Left cardiac atrium (tissue), 4 donors: ENCODE data around the gene FBXO42. TPM values are rescaled to one million over a fixed set of nuclear protein-coding genes. Genes with fewer than 3 reads are reported as not detected.
"Not testable (repeated sequence)": the region's sequence is repeated elsewhere in the genome, so short reads cannot be mapped to it uniquely, and the experiment has no call there.

Source experiments
- ATAC-seq, 2 donors: fragments of 200-7000 bp; cut with Tn5 transposase; one replicate each; pipeline ENCODE4 v1.9.1; 2020; ENCODE audit warnings: mild to moderate bottlenecking in 2 of 2, moderate library complexity in 2 of 2
- DNase-seq: peaks from one replicate; pipeline ENCODE4 v3.0.0-alpha.2; 2020
- intact Hi-C, 2 donors: fragments of 100-400 bp; cut with DNase I; formaldehyde crosslinking; loops; one replicate each; pipeline versions ENCODE4 v1.14.1 to v1.15.1; 2022 to 2023
- total RNA-seq, 2 donors: library from RNA; stranded (reverse); fragmentation: NEBNext Ultra II Directional; extraction: Animal tissue kit (Norgen Biotek cat#: 25700); gene quantifications; one replicate each; pipeline ENCODE4 v1.2.1, GENCODE V29; 2021
- donor health status: DM: no; HTN: yes; CAD: no.
- donor health status: DM: no; HTN: yes; CAD: no; lungs with severe emphysema.
- donor health status: DM: yes; HTN: yes; CAD: no.
- donor health status: Dilated cardiomyopathy.

Gene FBXO42
- total RNA-seq, 2 donors from 2014 or later, result 14.1 to 15.1 TPM

DNA sequence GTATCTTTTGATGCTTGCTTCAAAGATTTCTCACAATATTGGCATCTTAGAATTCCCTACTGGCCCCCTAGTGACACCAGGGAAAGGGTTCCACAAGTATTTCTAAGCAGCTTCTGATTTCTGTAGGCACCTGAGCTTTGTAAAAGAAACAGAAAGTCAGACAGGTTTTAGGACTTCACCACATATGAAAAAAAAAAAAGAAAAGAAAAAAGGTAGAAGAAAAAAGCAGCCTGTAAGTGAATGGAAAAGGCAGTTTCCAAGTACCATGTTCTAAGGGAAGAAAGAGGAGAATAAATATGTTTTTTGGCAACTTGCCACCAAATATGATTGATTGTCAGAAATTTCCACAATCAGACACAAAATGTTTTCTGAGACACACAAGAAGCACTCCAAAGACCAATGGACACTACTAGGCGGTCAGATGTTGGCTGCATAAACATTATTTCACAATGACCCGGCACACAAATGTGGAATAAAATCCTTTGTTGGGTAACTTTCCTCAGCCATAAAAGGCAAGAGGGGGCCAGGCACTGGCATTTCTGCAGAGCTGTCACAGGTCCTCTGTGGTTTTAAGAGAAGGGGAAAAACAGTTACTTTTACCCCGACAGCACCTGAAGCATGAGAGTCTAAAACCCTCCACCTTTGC, 102.6 kb downstream of the FBXO42 start:
- ATAC-seq, result peak; percentile 6 to 48
- peak; percentile 48 for DNase-seq
- intact Hi-C loops, result loop anchor here in 1 of 2 donors (10.0 kb wide), 1 partner anchor 105 kb away; the partner anchor contains the start of gene FBXO42

DNA sequence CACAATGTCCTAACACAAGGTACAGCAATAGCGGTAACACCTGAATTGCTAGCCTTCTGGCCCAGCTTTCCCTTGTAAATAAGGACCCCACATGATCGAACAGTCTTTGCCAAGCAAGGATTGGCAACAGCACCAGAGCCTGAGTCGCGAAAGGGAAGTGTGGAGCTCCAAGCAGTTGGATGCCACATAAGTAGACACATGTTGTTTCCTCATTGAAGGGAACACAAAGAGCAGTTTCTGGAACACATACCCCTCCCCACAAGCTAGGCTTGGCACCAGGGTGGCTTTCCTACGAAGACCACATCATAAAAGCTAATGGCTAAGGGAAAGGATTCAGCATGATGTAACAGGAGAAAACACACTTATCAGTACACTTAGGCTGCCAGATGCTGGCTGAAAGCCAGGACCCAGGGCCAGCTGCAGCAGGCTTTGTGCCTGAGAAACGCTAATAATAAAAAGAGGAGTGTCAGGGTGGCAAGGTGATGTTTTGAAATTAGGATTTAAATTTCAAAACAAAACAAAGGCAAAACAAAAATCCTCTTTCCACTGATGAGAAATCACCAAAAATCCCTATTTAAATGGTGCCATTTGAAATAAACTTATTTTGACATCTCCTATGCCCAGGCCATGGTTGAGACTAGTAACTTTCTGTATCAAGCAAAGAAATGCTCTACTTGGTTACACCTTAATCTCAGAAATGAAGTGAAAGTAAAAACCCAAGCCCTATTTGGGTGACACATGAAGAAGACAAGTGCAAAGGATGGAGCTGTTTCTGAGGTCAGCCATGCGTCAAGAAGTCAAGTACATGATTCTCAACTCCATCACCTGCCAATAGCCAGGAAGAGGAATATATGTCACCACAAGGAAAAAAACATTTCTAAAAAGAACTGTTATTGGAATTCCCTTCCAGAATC, 103.4 kb downstream of the FBXO42 start:
- ATAC-seq (peak; percentile 73 to 79), DNase-seq (peak; percentile 90)
- intact Hi-C loops, result loop anchor here in 1 of 2 donors (10.0 kb wide), 1 partner anchor 106 kb away; the partner anchor contains the start of gene FBXO42

DNA sequence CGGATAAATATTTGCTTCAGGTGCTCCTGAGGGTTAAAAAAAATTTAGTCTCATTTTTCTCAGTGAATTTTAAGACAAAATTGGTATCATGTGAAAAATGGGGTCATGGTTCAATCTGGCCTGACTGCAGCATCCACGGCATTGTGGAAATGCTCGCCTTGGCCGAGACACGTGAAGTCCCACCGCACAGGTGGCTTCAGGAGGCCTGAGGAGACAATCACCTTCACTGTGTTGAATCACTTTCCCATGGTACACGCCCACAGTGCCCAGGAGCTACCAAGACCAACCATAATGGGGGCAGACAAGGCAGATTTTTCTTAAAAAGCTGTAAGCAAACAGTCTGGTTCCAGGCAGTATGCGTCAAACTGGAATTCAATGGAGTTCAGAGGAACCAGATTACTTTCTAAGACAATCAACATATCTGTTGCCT, 104.3 kb downstream of the FBXO42 start:
- no peak for ATAC-seq
- no peak for DNase-seq
- intact Hi-C loops, result loop anchor here in 1 of 2 donors (10.0 kb wide), 1 partner anchor 107 kb away; the partner anchor contains the start of gene FBXO42

DNA sequence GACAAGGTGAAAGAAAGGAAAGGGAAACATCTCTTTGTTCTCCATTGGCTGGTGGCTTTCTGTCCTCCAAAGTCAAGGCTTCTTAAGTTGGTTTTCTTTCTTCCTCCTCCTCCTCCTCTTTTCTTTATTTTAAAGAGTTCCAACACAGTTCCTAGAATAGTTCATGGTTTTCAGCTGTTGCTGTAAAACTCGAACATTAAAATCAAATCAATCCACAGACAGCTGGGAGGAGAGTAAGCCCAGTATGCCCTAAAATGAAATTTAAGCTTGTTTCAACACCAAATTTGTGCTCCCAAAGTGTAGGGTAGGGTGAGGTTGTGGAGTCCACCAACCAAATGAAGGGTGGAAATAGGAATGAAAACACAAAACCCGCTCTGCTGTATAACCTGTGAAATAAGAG, 104.8 kb downstream of the FBXO42 start:
- ATAC-seq, result no peak
- DNase-seq, result no peak
- intact Hi-C loops, result loop anchor here in 1 of 2 donors (10.0 kb wide), 1 partner anchor 107 kb away; the partner anchor contains the start of gene FBXO42

DNA sequence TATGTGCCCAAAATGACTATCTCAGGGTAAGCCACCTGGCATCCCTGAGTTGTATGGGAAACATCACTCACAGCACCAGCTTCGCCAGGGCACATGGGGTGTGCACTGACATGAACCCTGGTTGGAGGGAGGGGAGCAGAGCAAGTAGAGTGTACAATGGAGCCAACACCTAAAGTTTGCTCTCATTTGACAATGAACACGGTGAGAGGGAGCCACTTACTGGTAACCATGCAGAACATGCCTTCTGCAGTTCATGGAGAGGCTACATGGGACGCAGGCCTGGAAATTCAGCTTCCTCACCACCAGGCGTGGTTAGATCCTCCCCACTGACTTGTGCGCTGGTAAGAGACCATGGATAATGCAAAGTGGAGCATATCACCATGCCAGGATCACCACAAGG, 105.3 kb downstream of the FBXO42 start:
- intact Hi-C loops, result loop anchor here in 1 of 2 donors (10.0 kb wide), 1 partner anchor 108 kb away; the partner anchor contains the start of gene FBXO42
- peak in 1 of 2 donors; percentile 20 for ATAC-seq
- DNase-seq, result no peak

DNA sequence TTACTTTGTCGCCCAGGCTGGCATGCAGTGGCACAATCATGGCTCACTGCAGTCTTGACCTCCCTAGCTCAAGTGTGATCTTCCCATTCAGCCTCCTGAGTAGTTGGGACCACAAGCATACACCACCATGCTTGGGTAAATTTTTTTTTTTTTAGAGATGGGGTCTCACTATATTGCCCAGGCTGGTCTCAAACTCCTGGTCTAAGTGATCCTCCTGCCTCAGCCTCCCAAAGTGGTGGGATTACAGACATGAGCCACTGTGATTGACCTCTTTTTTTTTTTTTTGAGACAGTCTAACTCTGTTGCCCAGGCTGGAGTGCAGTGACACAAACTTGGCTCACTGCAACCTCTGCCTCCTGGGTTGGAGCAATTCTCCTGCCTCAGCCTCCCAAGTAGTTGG, 106.0 kb downstream of the FBXO42 start:
- ATAC-seq, DNase-seq: not testable (repeated sequence)
- intact Hi-C loops, result loop anchor here in 1 of 2 donors (10.0 kb wide), 1 partner anchor 109 kb away; the partner anchor contains the start of gene FBXO42

DNA sequence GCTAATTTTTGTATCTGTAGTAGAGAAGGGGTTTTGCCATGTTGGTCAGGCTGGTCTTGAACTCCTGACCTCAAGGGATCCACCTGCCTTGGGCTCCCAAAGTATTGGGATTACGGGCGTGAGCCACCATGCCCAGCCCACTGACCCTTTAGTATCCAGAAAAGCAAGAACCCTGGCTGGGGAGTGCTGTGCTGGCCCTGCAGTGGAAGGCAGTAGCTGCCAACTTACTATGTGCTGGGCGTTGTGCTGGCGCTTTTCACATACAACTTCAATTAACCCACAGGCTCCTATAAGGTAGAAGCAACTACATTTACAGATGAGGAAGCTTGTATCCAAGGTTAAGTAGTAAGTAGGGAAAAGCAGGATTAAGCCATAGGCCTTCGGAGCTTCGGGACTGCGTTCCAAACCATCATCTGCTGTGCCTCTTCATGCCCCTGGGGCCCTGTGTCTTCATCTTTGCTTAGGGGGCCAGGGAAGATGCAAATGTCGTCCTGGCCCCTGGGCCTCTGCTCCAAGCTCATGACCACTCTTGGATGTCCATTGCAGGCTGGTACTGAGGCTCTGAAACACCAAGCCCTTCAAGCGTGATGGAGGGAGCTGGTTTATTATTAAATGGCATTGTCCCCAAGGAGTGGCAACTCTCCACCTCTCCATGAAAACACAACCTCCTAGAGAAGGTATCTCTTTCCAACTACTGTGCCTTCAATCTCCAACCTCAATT, 106.6 kb downstream of the FBXO42 start:
- intact Hi-C loops, result loop anchor here in 1 of 2 donors (10.0 kb wide), 1 partner anchor 109 kb away; the partner anchor contains the start of gene FBXO42
- ATAC-seq (no peak), DNase-seq (no peak)

DNA sequence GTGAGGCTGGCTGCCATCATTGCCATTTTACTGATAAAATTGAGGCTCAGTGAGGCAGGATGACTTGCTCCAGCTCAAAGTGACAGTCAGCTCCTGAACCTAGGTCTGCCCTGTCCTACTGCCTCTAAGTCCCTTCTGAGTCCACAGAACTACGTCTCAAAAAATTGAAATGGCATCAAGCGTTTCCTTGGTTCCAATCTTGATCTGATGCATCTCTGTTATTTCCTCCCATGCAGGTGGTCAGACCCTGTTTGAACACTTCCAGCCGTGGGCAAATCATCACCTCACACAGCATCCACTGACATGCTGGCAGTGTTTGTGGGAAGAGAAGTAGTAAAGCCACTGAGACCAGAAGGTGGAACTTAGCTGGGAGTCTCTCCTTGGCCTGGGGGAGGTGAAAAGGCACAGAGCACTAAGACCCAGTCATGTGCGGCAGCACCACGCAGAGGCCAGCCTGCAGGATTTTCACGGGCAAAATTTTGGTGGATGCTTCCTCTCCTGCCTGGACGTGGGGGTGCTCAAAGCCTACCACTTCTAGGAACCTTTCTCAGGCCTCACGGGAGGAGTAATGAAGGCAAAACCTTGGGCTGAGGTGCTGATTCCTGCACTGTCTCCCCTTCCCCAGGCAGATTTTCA, 107.5 kb downstream of the FBXO42 start:
- no peak for ATAC-seq
- intact Hi-C loops, result loop anchor here in 1 of 2 donors (5.0 to 10.0 kb wide), 3 partner anchors 37 to 162 kb away; partner anchors contain the start of gene FBXO42
- DNase-seq, result no peak

DNA sequence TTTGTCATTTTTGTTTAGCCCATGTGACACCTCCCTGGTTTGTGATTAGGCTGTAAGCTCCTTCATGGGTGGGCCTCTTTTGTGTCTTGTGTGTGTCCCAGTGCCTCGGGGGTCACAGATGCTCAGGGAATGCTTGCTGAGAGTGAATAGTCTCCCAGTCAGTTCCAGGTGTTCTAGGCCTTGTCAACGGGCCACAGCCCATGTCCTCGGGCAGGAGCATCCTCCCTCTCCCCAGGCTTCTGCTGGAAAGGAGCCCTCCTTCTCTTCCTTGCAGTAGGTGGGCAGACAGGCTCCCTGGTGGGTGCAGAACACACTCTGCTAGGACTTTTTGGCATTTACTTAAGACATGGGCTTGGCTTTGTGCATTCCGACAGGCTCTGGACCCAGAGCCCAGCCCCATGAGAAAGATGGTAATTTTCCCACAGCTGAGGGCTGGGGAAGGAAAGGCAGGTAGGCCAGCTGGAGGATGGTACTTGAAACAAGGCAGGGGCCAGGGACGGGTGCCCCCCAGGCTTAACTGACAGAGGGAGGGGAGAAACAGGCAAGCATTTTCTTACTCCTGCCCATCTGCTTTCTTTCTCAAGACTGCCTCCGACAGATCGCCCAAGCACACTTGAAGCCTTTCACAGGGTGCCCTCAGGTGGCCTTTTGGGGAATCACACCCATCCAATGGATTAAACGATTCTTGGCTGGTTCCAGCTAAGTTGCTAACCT, 108.2 kb downstream of the FBXO42 start:
- DNase-seq, result peak; percentile 81
- intact Hi-C loops, result loop anchor here in 1 of 2 donors (5.0 to 10.0 kb wide), 3 partner anchors 37 to 162 kb away; partner anchors contain the start of gene FBXO42
- ATAC-seq, result peak; percentile 44 to 57

DNA sequence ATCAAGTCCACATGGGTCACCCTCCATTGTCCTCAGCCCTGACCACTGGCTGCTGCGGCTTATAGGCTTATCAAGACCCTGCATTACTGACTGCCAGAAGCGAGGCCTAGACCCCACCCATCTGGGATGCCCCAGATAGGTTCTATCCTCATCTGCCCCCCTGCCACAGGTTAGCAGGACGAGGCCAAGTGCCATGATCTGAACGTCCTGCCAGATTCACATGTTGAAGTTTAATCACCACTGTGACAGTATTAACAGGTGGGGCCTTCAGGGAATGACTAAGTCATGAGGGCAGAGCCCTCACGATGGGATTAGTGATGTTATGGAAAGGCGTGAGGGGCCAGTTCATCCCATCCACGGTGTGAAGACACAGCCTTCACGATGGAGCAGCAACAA, 109.1 kb downstream of the FBXO42 start:
- no peak for DNase-seq
- intact Hi-C loops, result loop anchor here in 1 of 2 donors (5.0 to 10.0 kb wide), 3 partner anchors 36 to 161 kb away; partner anchors contain the start of gene FBXO42
- no peak for ATAC-seq

DNA sequence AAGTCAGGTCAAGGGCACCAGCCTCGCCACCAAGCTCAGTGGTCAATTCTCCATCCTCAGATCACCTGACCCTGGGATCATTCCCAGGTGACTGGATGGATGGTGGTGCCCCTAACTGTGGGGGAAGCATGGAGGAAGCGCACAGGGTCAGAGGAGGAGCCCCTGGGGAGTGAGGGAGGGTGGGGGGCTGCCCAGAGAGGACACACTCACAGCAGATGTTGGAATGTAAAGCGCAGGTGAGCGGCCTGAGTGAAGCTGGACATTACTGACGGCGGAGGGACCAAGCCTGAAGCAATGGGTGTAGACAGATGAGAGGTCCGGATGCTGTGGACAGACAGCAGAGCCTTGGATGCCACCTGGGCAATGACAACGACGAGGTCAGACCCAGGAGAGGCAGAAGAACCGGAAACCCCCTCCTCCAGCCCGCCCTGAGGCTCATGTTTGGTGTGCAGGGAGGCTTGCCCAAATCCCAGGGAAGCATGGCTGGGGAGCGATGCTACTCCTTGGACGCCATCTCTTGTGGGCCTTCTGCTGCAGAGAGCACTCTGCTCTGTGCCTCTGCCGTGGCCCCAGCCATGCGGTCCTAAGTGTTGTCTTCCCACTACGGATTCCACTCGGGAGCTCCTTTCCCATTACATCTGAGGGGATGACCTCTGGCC, 109.6 kb downstream of the FBXO42 start:
- DNase-seq (no peak), ATAC-seq (no peak)
- intact Hi-C loops, result loop anchor here in 1 of 2 donors (5.0 to 10.0 kb wide), 3 partner anchors 35 to 160 kb away; partner anchors contain the start of gene FBXO42

DNA sequence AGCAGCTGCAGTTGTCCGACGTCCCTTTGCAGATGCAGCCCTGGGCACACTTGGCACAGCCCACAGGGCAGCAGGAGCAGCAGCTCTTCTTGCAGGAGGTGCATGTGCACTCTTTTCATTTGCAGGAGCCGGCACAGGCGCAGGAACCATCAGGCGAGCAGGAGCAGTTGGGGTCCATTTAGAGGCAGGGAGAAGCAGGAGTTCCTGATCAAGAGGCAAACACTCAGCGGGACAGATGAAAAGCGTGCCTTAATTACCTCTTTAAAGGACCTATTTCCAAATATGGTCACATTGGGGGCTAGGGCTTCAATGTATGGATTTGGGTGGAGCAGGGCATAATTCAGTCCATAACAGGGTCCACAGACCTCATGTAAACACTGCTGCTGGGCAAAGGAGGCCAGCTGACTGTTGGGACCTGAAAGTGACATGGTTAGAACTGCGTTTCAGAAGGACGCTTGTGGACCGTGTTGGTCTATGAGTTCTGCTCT, 111.0 kb downstream of the FBXO42 start:
- intact Hi-C loops, result loop anchor here in 1 of 2 donors (5.0 to 10.0 kb wide), 3 partner anchors 34 to 159 kb away; partner anchors contain the start of gene FBXO42
- DNase-seq, result no peak
- no peak for ATAC-seq

DNA sequence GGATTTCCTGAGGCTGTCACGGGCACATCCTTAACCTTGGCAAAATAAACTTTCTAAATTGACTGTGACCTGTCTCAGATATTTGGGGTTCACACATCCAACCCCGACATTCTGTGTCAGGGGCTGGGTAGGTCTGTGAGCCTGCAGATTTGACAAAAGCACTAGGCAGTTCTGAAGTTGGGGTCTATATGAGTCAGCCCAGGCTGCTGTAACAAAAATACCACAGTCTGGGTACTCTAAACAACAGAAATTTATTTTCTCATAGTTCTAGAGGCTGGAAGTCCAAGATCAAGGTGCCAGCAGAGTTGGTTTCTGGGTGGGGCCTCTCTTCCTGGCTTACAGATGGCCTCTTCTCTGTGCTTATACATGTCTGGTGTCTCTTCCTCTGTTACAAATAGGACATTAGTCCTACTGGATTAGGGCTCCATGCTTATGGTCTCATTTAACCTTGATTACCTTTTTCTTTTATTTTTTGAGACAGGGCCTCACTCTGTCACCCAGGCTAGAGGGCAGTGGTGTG, 112.2 kb downstream of the FBXO42 start:
- ATAC-seq (no peak), DNase-seq (no peak)
- intact Hi-C loops, result loop anchor here in 1 of 2 donors (5.0 to 10.0 kb wide), 3 partner anchors 33 to 158 kb away; partner anchors contain the start of gene FBXO42

DNA sequence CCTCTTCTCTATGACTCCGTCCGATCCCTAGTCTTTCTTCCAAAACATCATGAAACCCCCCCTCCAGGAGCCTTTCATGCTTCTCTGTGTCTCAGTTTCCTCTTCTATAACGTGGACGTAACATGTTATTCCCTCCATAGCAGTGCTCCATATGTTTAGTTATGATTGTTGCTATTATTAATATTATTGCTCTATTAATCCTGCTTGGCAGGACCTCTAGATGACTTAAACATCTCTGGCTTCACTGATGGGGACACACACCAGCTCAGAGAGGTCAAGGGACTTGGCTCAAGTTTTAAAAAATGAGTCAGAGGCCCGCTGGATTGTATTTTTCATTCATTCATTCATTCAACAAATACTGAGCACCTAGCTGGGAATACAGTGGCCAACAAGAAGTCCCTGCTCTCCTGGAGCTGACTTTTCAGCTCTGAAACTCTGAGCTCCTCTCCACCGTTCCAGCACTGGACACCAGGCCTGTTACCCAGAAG, 114.9 kb downstream of the FBXO42 start:
- ATAC-seq (no peak), DNase-seq (peak; percentile 12)
- intact Hi-C loops, result no loop called here

DNA sequence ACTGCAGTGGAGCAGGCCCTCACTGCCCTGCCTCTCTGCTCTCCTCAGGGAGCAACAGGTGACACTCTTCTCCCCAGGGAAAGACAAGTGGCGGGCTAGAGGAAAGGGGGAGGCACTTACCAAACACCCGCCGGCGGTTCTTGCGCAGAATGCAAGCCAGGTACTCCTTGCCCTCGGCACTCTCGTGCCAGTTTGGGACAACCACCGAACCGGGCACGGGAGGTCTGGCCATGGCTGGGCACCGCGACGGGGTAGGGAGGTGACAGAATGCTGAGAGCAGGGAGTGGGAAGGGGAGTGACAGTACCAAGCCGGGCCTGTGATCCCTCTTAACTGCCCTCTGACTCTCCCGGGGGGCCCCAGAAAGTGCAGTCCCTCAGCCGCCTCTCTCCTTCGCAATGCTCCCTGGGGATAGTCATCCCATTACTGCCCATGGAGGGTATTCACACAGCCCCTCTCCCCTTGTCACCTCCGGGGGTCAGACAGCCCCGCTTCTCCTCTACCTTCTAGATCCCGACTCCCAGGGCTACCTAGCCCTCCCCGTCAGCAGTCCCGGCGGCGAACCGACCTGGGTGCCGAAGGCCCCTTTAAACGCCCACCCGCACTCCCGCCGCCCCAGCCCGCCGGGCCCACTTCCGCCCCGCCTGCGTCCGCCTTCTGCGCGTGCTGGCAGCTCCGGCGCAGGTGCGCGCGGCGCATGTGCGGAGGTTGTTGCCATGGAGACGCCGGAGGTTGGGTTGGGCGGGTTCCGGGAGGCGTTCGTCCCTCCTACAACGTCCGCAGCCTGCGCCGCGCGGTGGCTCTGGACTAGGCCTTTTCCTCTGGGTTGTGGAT, 115.6 kb downstream of the FBXO42 start, which contains the start of gene CPLANE2:
CPLANE2 (minus strand) TSS at position 673 of the 832 bp plus-strand sequence; CDS start at position 232, 441 bp downstream.
- intact Hi-C loops, result no loop called here
- DNase-seq (peak; percentile 96), ATAC-seq (peak; percentile 97)
